IPS-18c (cell line): ENCODE results near the gene NSMF.
"Not testable (repeated sequence)": the region's sequence is repeated elsewhere in the genome, so short reads cannot be mapped to it uniquely, and the experiment has no call there.

Source experiments
- H3K4me3 ChIP-seq: 2 replicates; pipeline ENCODE4 v1.7.0; 2013; ENCODE audit warnings: low read depth, mild to moderate bottlenecking, low read length, moderate library complexity; ENCODE audit not compliant: insufficient read depth
- H3K9me3 ChIP-seq: one replicate; pipeline ENCODE4 v1.6.1; 2013; ENCODE audit warnings: mild to moderate bottlenecking, low read length, moderate library complexity; ENCODE audit not compliant: control insufficient read depth, insufficient read depth

The NSMF gene

DNA sequence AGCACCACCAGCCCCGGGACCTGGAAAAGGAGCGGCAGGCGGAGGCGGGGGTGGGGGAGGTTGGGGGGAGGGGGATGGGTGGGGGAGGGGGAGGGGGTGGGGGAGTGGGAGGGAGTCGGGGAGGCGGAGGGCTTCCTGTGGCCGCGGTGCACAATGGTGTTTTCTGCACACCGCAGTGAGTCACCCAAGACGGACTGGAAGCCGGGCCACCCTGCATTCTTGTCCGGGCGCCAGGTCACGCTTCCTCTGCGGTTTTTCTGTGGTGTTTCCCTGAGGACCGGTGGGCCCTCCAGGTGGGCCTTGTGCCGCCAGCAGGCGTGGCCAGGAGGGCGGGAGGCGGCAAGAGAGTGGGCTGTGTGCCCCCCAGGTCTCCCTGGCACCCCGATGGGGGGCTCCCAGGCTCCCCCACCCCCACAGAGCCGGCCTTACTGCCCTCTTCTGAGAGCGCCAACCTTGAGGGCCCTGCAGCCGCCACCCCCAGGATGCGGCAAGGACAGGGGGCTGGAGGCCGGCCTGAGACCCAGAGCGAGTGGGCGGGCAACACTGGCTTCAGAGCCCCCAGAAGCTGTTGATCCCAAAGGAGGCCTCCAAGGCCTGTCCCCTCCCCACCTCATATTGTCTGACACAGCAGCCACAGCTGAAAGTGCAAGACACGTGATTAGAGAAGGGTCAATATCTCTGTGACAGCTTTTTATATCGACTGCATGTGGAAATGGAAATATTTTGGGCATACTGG lies 47.3 kb downstream of the NSMF start:
- H3K9me3 ChIP-seq: no peaks in the 10 kb centered on the region
- H3K4me3 ChIP-seq: no peak overlapping the region

DNA sequence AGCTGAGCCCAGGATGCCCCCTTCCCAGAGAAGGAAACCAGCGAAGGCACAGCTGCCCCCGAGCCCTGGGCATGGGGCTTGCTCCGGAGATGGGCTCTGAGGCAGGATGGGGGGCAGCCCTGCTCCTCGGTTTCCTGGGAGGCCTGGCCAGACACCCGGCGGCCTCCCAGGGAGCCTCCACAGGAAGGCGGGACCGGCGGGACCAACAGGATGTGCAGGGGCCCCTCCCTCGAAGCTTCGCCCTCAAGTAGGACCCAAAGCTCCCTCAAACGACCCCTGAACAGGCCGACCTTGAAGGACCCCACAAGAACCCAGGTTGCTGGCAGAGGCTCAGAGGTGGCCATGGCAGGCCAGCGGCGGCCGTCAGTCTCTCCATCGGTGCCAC lies 47.9 kb downstream of the NSMF start:
- no peak overlapping the region for H3K4me3 ChIP-seq
- H3K9me3 ChIP-seq: no peaks in the 10 kb centered on the region

DNA sequence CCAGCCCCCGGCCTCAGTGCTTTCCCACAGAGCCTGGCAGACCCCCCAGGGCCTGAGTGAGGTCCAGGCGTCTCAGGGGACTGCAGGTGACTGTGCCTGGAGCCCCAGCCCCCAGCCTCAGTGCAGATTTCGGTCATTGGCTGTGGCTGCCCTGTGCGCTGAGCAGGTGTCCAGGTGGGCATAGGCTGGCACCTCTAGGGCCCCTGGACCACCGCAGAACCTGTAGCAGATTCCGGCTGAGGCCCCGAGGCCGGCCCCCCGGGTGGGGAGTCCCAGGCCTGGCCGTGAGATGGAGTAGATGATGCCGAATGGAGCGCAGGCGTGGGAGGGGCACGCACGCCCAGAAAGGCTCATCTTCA lies 48.3 kb downstream of the NSMF start:
- H3K4me3 ChIP-seq: no peak overlapping the region

DNA sequence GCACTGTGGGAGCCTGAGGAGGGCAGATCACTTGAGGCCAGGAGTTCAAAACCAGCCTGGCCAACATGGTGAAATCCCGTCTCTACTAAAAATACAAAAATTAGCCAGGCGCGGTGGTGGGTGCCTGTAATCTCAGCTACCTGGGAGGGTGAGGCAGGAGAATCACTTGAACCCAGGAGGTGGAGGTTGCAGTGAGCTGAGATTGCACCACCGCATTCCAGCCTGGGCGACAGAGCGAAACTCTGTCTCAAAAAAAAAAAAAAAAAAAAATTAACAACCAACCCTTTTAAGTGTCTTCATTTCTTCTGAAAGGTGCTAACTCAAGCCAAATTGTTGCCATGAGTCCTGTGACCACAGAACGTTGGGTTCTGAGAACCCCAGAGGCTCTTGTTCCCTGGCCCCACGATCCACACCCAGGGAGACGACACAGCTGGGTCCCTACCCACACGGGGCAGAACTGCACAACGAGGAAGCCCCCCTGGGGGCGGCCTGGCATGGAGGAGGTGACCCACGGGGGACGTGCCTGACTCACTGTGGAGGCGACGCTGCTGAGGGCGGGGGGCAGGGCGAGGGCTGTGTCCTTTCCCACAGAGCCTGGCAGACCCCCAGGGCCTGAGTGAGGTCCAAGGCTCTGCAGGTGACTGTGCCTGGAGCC lies 48.8 kb downstream of the NSMF start:
- H3K9me3 ChIP-seq, H3K4me3 ChIP-seq: not testable (repeated sequence)

More for the DNA sequence above, 48.3 kb downstream of the NSMF start:
- H3K9me3 ChIP-seq: no peaks in the 10 kb centered on the region

DNA sequence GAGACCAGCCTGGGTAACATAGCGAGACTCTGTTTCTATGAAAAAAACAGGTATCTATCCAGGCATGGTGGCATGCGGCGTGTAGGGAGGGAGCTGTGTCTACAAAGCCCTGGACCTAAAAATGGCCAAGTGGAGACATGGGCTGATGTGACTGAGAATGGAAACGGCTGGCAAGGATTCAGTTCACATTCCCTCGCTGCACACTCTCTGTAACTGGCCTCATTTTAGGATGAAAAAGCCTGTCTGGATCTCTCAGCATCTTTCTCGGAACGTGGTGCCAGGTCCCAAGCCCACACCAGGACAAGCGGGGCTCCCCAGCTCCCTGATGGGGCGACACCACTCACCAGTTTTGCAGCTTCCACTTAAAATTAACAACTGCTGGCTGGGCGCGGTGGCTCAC lies 49.6 kb downstream of the NSMF start:
- Histone ChIP-seq H3K9me3 (no peaks in the 10 kb centered on the region), H3K4me3 (no peak overlapping the region)

DNA sequence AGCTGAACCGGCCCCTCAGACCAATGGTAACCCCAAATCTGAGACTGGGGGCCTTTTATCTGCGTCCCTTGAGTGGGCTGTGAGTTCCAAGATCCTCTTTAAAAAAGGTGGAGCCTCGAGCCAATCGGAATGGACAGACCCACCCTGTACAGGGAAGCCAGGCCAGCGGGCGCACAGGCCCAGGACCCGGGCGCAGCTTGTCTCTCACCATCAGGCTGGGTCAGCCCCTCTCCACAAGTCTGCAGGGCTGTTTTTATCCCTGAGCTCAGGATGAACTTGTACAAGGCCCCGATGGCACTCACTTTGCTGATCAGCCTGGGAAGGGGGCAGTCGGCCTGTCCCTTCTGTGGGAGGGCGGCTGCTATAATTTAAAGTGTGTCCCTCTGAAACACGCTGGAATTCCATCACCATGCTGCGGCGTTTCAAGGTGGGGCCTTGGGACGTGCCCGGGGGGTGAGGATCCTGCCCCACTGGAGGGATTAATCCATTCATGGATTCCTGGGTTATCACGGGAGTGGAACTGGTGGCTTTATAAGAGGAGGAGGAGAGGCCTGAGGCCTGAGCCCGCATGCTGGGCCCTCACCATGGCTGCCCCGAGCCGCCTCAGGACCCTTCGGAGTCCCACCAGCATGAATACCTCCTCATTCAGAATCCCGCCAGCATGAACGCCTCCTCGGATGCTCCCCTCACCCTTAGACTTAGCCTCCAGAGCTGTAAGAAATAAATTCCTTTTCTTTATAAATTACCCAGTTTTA lies 50.3 kb downstream of the NSMF start:
- Histone ChIP-seq H3K4me3 (no peak overlapping the region), H3K9me3 (no peaks in the 10 kb centered on the region)

DNA sequence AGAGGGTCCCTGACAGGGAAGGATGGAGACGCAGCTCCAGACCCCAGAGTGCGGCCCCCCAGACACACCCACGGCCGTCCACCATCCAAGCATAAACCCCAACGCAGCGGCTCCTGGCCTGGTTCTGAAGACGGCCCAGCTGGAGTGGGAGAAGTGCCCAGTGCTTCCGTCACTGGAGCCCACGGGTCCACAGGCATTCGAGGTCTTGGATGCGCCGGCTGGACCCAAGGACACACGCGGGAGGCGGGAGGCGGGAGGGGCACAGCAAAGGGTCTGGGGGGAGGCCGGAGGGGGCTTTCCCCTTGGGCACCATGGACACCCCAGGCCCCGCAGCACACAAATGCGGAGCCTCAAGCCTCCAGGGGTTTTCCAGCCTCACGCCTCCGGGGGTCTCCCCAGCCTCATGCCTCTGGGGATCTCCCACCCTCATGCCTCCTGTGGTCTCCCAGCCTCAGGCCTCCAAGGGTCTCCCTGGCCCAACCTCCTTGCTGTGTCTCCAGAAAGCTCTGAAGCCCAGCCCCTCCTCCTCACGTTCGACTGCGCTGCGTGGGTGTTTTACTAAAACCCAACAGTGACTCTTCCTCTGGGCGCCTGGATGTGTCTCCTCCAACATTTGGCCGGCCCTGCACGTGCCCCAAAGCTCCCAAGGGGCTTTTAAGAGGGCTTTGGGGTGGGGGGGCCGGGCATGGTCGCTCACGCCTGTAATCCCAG lies 51.4 kb downstream of the NSMF start:
- Histone ChIP-seq H3K9me3 (no peaks in the 10 kb centered on the region), H3K4me3 (no peak overlapping the region)

DNA sequence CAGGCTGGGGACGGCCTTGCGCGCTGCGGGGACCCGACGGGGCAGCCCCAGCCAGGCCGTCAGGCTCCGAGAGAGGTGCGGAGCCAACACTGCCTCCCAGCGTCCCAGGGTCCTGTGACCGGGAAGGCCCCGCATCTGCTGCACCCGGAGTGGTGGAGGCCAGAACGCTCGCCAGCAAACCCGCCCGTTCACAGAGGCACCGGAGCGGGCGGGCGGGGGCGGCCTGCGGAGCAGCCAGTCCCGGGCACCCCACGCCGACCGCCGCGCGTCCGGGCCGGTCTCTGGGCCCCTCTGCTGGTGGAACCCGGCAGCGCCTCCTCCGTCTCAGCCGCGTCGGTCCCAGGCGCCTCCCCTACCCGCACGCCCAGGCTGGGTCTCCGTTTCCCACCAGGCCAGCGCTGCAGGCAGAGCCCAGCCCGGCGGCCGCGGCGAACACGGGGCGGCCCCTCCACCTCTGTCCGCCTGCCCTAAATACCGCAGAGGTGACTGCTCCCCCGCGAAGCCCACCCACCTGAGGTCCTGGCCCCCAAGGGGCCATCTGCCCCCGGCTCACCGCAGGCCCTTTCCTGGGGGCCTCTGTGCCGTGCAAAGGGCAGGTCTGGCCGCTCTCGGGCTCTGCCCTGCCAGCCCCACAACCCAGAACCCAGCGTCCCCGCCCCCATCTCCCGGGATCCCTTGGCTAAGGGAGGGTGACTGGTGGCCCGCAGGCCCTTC lies 52.1 kb downstream of the NSMF start:
- H3K9me3 ChIP-seq: no peaks in the 10 kb centered on the region
- peak overlapping the region; percentile 31; the same call in 1 of the 2 replicates for H3K4me3 ChIP-seq

DNA sequence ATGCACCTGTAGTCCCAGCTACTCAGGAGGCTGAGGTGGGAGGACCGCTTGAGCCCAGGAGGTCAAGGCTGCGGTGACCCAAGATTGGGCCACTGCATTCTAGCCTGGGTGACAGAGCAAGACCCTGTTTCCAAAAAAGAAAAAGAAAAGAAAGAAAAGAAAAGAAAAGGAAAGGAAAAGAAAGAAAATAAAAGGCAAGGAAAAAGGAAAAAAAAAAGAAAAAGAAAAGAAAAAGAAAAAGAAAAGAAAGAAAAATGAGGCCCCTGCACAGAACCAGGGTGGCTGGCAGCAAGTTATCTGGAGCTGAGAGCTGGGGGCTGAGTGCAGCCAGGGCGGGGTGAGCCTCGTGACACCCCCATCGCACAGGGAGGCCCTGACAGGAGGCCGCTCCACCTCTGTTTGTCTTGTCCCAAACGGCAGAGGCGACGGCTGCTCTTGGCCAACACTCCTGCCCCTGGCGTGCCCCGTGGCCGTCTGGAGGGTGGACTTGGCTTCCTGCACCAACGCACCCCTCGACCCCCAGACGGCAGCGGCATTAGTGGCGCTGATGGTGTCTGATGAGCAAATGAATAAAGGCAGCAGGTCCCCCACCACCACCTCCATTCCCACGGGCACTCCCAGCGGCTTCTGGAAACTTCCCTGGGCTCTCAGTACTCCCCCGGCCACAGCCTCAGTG lies 52.9 kb downstream of the NSMF start:
- Histone ChIP-seq H3K4me3 (no peak overlapping the region), H3K9me3 (no peaks in the 10 kb centered on the region)

DNA sequence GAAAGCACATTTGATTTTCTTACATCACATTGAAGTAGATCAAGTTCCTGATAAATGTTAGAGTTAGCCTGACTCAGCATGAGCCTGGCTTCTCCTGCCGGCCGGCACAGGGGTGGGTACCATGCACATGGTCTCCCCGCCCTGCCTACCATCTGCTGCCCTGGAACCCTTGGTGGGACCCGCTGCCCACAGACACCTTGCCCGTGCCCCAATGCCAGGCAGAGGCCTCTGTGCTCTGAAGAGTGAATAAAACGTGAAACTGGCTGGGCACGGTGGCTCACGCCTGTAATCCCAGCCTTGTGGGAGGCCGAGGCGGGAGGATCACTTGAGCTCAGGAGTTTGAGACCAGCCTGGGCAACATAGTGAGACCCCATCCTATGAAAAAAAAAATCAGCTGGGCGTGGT lies 53.5 kb downstream of the NSMF start:
- Histone ChIP-seq H3K4me3 (no peak overlapping the region), H3K9me3 (no peaks in the 10 kb centered on the region)

DNA sequence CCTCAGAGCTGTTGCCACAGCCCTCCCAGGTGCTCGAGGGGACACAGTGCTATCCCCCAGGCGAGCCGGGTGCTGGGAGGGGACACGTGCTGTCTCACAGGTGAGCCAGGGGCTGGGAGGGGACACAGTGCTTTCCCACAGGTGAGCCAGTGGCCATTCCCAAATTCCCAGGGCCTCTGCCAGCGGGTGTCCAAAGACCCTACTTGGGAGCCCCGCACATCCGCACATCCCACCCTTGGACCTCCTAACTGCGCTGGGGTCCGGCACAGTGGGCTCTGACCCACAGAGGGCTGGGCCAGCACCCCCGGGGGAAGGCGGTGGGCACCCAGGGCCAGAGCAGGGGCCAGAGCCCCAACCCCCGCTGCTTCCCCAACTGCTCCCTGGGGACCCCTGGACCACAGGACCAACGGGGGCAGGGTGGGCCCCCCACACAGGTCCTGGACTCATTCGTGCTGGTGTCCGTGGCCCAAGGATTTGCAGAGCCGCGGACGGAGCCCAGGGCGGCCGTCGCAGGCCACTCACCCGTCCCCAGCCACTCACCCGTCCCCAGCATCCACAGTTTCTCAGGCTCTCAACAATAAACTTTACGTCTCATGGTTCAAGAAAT lies 54.1 kb downstream of the NSMF start:
- Histone ChIP-seq H3K9me3 (no peaks in the 10 kb centered on the region), H3K4me3 (no peak overlapping the region)

DNA sequence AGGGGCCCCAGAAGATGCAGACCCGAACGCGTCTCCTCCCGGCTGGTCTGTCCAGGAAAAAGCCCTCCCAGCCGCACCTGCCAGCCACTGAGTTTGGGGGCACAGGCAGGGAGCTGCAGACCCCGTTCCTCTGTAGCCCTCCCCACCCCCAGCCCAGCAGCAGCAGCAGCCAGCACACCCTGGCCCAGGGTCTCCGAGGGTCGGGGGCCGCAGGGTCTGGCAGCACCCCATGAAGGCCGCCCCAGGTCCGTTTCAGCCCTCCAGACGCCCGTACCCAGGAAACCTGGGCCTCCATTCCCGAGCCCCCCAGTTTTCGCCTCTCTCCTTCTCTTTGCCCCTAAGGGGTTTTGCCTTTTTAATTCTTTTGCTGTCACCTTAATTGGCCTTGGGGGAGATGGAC lies 55.9 kb downstream of the NSMF start:
- no peaks in the 10 kb centered on the region for H3K9me3 ChIP-seq
- H3K4me3 ChIP-seq: no peak overlapping the region

DNA sequence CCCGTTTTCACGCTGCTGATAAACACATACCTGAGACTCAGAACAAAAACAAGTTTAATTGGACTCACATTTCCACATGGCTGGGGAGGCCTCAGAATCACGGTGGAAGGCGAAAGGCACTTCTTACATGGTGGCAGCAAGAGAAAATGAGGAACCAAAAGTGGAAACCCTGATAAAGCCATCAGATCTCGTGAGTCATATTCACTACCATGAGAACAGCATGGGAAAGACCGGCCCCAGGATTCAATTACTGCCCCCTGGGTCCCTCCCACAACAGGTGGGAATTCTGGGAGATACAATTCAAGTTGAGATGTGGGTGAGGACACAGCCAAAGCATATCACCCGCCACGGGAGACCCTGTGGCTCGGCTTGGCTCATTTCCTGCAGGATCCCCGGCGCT lies 56.4 kb downstream of the NSMF start:
- H3K9me3 ChIP-seq: no peaks in the 10 kb centered on the region
- H3K4me3 ChIP-seq: no peak overlapping the region

DNA sequence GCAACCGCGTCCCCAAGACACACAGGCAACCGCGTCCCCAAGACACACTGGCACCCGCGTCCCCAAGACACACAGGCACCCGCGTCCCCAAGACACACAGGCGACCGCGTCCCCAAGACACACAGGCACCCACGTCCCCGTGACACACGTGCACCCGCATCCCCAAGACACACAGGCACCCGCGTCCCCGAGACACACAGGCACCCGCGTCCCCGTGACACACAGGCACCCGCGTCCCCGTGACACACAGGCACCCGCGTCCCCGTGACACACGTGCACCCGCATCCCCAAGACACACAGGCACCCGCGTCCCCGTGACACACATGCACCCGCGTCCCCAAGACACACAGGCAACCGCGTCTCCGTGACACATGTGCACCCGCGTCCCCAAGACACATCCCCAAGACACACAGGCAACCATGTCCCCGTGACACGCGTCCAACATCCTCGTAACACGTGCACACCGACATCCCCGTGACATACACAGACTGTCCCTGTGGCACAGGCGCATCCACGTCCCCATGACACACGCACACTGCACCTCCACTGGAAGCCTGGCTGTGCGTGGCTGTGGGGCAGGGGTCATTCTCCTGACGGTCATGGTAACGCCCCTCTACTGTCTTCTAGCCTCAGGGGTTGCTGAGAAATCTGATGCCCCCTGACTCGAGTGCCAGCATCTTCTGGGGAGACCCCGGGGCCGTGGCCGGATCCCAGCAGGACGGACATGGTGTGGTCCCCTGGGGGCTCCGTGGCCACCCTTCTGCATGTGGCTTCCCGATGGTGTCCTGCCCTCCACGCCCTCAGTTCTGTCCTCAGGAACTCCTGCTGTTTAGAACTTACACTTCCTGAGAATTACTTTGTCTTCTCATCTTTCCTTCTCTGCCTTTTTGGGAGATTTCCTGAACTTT lies 60.3 kb downstream of the NSMF start:
- Histone ChIP-seq H3K9me3 (no peaks in the 10 kb centered on the region), H3K4me3 (no peak overlapping the region)

DNA sequence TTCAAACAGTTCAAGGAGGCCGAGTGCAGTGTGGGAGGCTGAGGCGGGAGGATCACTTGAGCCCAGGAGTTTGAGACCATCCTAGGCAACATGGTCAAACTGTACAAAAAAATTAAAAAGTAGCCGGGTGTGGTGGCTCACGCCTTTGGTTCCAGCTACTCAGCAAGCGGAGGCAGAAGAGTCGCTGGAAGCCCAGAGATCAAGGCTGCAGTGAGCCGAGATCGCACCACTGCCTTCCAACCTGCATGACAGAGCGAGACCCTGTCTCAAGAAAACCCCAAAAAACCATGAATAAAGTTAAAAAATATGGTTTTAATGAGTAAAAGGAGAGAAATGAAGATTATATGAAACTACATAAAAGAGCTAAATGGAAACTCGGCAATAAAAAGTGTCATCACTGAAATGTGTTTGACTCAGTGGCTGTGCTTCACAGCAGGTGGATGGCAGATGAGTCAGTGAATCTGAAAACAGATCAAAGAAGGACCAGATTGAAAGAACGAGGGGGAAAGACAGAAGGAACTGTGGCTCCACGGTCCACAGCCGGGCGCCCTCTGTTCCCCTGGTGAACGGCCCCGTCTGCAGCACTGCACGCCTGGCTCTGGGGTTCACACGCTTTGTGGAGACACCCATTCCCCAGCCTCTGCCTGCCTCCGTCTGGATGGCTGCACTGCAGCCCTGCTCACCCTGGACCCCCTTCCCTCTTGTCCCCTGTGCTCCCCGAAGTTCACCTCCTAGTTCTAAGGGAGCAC lies 61.3 kb downstream of the NSMF start:
- Histone ChIP-seq H3K9me3 (no peaks in the 10 kb centered on the region), H3K4me3 (no peak overlapping the region)
